ACC112 (cell line): ENCODE results near the gene TMEM151A.
A peak's percentile ranks its signal among the peaks of the same experiment; 100 is the strongest.
"Not testable (repeated sequence)": the region's sequence is repeated elsewhere in the genome, so short reads cannot be mapped to it uniquely, and the experiment has no call there.

Experiments used
- H2AFZ ChIP-seq: fragments of 200-600 bp; sonication (generic); one replicate; pipeline ENCODE4 v1.6.0; 2017; ENCODE audit warnings: antibody characterized with exemption, low read length; ENCODE audit not compliant: unreplicated experiment
- H3K27ac ChIP-seq: fragments of 200-600 bp; sonication (generic); 2 replicates; pipeline ENCODE4 v1.5.1; 2014; ENCODE audit warnings: low read depth, mild to moderate bottlenecking, antibody characterized with exemption, low read length, moderate library complexity
- H3K27me3 ChIP-seq: fragments of 200-600 bp; sonication (generic); 2 replicates; pipeline ENCODE4 v1.6.1; 2014; ENCODE audit warnings: mild to moderate bottlenecking, antibody characterized with exemption, low read length, moderate library complexity, mixed read lengths; ENCODE audit not compliant: insufficient read depth
- H3K36me3 ChIP-seq: fragments of 200-600 bp; sonication (generic); 2 replicates; pipeline ENCODE4 v1.6.1; 2016; ENCODE audit warnings: mild to moderate bottlenecking, antibody characterized with exemption, low read length, moderate library complexity, mixed read lengths; ENCODE audit not compliant: insufficient read depth
- H3K4me1 ChIP-seq: fragments of 200-600 bp; sonication (generic); one replicate; pipeline ENCODE4 v1.6.1; 2016; ENCODE audit warnings: low read length, mixed read lengths; ENCODE audit not compliant: insufficient read depth, unreplicated experiment, control insufficient read depth
- H3K4me3 ChIP-seq: fragments of 200-600 bp; sonication (generic); 2 replicates; pipeline ENCODE4 v1.5.1; 2014; ENCODE audit warnings: mild to moderate bottlenecking, low read depth, low read length
- H3K79me2 ChIP-seq: fragments of 200-600 bp; sonication (generic); one replicate; pipeline ENCODE4 v1.6.0; 2016; ENCODE audit warnings: low read length; ENCODE audit not compliant: control insufficient read depth, unreplicated experiment, insufficient read depth

TMEM151A gene

DNA sequence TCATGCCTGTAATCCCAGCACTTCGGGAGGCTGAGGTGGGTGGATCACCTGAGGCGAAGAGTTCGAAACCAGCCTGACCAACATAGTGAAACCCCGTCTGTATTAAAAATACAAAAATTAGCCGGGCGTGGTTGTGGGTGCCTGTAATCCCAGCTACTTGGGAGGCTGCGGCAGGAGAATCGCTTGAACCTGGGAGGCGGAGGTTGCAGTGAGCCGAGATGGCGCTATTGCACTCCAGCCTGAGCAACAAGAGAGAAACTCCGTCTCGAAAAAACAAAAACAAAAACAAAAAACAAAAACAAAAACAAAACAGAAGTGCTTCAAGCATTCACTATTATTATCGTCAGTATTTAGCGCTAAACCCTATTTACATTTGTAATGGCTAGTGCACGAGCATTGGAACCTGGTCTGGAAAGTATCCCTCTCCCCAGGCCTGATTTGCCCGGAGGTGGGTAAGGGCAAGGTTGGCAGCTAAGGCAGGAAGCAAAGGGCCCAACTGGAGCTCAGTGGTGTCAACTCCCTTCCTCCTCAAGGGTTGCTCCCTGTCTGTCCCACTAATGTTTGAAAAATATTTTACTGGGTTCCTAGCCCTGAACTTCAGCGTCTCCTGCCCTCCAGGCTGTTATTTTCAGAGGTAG is 19.2 kb downstream of the TMEM151A start:
- not testable (repeated sequence) for H3K36me3 ChIP-seq, H3K27me3 ChIP-seq, H3K4me1 ChIP-seq, H3K27ac ChIP-seq, H3K4me3 ChIP-seq, H2AFZ ChIP-seq
- H3K79me2 ChIP-seq: peaks cover 25% of the 10 kb centered on the region

DNA sequence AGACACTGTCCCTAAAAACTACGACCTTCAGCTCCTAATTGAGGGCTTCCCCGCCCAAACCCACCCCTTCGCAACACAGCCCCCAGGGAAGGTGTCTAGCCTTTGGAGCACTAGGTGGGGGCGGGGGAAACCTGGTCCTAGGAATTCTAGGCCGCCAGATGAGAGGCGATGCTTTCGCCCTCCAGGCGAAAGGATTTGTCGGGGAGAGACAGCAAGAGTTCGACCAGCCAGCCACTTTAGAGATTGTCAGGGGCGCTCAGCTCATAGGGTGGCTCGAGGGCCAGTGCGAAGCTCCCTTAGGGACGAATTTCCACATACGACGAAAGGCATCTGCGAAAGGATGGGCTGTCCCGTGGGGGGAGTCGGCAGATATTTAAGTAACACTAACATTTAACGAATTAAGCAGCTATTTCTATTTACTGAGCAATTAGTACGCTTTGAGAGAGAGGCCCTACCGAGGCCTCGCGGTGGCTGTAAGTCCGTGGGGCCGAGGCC is 19.8 kb downstream of the TMEM151A start:
- Histone ChIP-seq H3K27ac (peak overlapping the region; percentile 64; the same call in 1 of the 2 replicates), H3K36me3 (no peaks in the 10 kb centered on the region), H3K79me2 (peaks cover 31% of the 10 kb centered on the region), H2AFZ (no peak overlapping the region), H3K4me3 (peak overlapping the region; percentile 75), H3K27me3 (no peaks in the 10 kb centered on the region), H3K4me1 (peaks cover 9% of the 10 kb centered on the region)

DNA sequence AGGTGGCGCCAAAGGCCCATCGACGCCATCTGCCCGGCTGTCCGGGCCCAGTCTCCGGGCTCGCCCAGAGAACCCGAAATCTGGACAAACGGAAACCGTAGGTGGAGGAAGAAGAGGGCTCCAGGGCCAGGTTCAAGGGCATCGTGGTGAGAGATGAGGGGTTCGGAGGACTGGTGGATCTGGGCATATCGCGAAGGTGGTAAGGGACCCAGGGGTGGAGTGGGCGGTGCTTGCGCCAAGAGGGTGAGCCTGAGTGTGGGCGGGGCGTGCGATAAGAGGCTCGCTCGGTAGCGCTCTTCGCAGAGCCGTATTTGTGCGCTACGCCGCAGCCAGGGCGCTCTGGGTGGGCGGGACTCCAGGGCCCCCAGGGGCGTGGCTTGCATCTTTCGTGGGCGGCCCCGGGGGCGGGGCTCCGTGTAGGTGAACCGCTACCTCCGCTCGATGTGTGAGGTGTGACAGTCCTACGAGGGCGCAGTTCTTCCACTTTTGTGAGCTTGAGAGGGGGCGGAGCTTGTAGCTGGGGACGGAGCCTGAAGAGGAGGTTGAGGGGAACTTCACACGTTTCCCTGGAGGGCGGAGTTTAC is 20.4 kb downstream of the TMEM151A start:
- Histone ChIP-seq H3K36me3 (no peaks in the 10 kb centered on the region), H3K79me2 (peaks cover 34% of the 10 kb centered on the region), H3K27me3 (no peaks in the 10 kb centered on the region), H2AFZ (peak overlapping the region; percentile 27), H3K4me1 (peaks cover 10% of the 10 kb centered on the region), H3K4me3 (peak overlapping the region; percentile 75), H3K27ac (peak overlapping the region; percentile 64)

- Histone ChIP-seq H3K4me3 (peak overlapping the region; percentile 94), H3K79me2 (peaks cover 34% of the 10 kb centered on the region), H3K4me1 (peaks cover 17% of the 10 kb centered on the region), H3K27ac (peak overlapping the region; percentile 97), H3K27me3 (no peaks in the 10 kb centered on the region), H2AFZ (peak overlapping the region; percentile 27), H3K36me3 (no peaks in the 10 kb centered on the region)
These were observed 21.0 kb downstream of the TMEM151A start for GRCh38 chr11:66312549-66313320.

DNA sequence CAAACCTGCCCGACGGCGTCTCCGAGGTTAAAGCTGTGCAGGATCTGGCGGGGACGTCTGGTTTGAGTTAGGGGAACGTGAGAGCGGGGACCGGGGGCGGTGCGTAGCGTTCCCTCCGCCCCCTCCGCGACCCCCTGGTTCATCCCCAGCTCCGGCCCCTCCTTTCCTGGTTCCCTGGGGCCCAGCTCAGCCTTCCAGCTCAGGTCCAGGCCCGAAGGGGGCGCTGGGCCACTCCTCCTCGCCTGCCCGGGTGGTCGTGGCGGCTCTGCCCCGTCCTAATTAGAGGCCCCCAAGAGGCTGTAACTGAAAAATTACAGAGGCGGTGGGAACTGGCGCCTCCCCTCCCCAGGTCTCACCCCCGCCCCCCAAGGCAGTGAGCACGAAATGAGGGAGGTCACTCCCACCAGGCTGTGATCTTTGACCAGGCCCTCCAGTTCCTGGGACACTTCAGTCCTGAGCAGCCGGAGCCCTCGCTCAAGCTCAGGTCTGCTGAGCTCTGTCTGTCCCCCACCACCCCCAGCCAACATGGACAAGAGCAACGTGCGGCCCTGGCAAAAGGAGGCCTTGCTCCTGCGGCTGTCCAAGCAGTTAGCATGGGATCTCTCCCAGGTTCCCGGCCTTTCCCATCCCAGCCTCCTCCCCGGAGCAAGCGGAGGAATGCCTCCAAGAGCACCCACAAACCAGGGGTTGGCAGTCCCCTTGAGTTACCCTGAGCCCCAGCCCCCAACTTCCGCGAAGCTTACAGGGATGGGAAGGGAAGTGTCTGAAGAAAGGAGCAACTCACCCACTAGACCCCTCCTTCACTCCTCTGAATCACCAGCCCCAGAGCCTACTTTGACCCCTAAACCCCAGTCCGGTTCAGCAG is 21.9 kb downstream of the TMEM151A start:
- Histone ChIP-seq H3K36me3 (no peaks in the 10 kb centered on the region), H2AFZ (no peak overlapping the region), H3K4me3 (peak overlapping the region; percentile 94), H3K27ac (peak overlapping the region; percentile 97), H3K4me1 (peaks cover 25% of the 10 kb centered on the region), H3K27me3 (no peaks in the 10 kb centered on the region), H3K79me2 (peaks cover 34% of the 10 kb centered on the region)

- peaks cover 34% of the 10 kb centered on the region for H3K79me2 ChIP-seq
- H3K27me3 ChIP-seq: no peaks in the 10 kb centered on the region
- H3K36me3 ChIP-seq: no peaks in the 10 kb centered on the region
- peak overlapping the region; percentile 94 for H3K4me3 ChIP-seq
- H3K27ac ChIP-seq: peak overlapping the region; percentile 97
- peaks cover 31% of the 10 kb centered on the region for H3K4me1 ChIP-seq
- H2AFZ ChIP-seq: no peak overlapping the region
These were observed 22.4 kb downstream of the TMEM151A start for GRCh38 chr11:66314186-66314501.

DNA sequence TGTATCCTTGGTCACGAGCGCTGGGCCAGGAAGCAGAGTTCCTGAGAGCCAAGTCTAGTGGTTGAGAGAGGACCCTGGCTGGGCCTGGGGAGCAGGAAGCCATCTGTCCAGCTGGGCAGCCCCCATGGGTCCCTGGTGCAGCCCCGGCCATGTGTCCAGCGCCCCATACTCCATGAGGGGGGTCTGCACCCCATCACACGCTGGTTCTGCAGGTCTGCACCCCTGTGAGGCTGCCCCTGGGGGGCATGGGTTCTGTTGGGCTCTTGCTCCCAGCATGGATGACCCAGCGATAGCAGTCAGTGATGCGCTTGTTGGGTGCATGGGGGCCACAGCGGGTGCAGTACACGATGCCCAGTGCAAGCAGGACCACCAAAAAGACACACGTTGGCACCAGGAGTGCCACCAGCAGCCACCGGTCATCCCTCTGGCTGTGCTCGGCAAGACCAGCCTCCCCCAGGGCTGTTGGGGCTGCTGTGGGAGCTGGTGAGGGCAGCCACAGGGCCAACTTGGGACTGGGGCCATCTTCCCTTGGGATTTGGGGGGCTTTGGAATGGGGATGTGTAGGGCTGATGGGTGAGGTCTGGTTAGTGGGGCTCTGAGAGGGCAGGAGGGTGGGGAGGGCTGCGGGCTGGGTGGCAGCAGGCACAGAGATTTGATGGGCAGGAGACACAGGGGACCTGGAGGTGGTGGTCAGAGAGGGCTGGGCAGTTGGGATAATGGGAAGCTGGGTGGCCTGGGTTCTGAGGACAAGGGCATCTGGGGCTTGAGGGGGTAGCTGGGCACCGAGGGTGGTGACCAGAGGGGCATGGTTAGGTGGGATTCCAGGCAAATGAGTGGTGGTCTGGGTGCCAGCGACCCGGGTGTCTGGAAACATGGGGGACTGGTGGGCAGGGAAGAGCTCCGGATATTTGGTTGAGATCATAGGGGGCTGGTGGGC is 23.1 kb downstream of the TMEM151A start:
- H2AFZ ChIP-seq: no peak overlapping the region
- no peaks in the 10 kb centered on the region for H3K27me3 ChIP-seq
- H3K4me1 ChIP-seq: peaks cover 31% of the 10 kb centered on the region
- H3K27ac ChIP-seq: peak overlapping the region; percentile 97
- peaks cover 34% of the 10 kb centered on the region for H3K79me2 ChIP-seq
- no peaks in the 10 kb centered on the region for H3K36me3 ChIP-seq
- H3K4me3 ChIP-seq: peak overlapping the region; percentile 94

DNA sequence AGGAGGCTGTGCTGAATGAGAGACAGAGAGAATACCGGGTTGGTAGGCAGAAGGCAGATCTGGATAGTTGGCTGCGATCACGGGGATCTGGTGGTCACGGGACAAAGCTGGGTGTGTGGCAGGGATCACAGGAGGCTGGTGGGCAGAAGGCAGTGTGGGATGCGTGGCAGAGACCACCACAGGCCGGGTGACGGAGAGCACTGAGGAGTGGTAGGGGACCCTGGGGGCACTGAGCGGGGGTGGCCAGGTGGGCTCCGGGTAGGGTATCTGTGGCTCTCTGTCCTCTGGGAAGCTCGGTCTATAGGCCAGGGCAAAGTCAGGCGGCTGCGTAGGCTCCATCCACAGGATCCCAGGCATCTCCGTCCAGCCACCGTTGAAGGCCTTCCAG is 23.8 kb downstream of the TMEM151A start:
- Histone ChIP-seq H3K4me3 (peak overlapping the region; percentile 94), H3K4me1 (peaks cover 31% of the 10 kb centered on the region), H3K79me2 (peaks cover 34% of the 10 kb centered on the region), H3K27ac (peak overlapping the region; percentile 97), H3K27me3 (no peaks in the 10 kb centered on the region), H3K36me3 (no peaks in the 10 kb centered on the region), H2AFZ (no peak overlapping the region)

- H3K27me3 ChIP-seq: no peaks in the 10 kb centered on the region
- H3K4me3 ChIP-seq: peak overlapping the region; percentile 94
- H3K36me3 ChIP-seq: no peaks in the 10 kb centered on the region
- H3K27ac ChIP-seq: peak overlapping the region; percentile 97
- H2AFZ ChIP-seq: no peak overlapping the region
- peaks cover 31% of the 10 kb centered on the region for H3K4me1 ChIP-seq
- peaks cover 34% of the 10 kb centered on the region for H3K79me2 ChIP-seq
These were observed 24.5 kb downstream of the TMEM151A start for GRCh38 chr11:66315921-66316811.
